HK-2 (cell line): Measurements from ENCODE around the gene PKM.
"Not testable (repeated sequence)": the region's sequence is repeated elsewhere in the genome, so short reads cannot be mapped to it uniquely, and the experiment has no call there.

ENCODE experiments used
- DNase-seq: peaks from one replicate; pipeline ENCODE4 v3.0.0-alpha.2; 2018; ENCODE audit not compliant: unreplicated experiment

The PKM gene

GRCh38 chr15:72176159-72176558 is 54.8 kb downstream of the PKM start:
- no peak for DNase-seq

- no peak for DNase-seq
Measured at GRCh38 chr15:72175186-72176044, 55.6 kb downstream of the PKM start.

- DNase-seq, result no peak
Measured at GRCh38 chr15:72174551-72175165, 56.3 kb downstream of the PKM start.

- DNase-seq, result no peak
Measured at GRCh38 chr15:72173864-72174550, 57.0 kb downstream of the PKM start.

GRCh38 chr15:72173401-72173800 is 57.6 kb downstream of the PKM start:
- DNase-seq, result no peak

- no peak for DNase-seq
Measured at GRCh38 chr15:72172796-72173195, 58.2 kb downstream of the PKM start.

GRCh38 chr15:72171978-72172377 is 59.0 kb downstream of the PKM start:
- DNase-seq, result not testable (repeated sequence)

GRCh38 chr15:72170691-72171090 is 60.3 kb downstream of the PKM start:
- no peak for DNase-seq

GRCh38 chr15:72169921-72170611 is 60.9 kb downstream of the PKM start:
- no peak for DNase-seq

- DNase-seq, result no peak
Measured at GRCh38 chr15:72169236-72169920, 61.6 kb downstream of the PKM start.

- DNase-seq, result no peak
Measured at GRCh38 chr15:72168808-72169190, 62.2 kb downstream of the PKM start.

GRCh38 chr15:72168131-72168807 is 62.7 kb downstream of the PKM start:
- no peak for DNase-seq

- no peak for DNase-seq
Measured at GRCh38 chr15:72167445-72167844, 63.5 kb downstream of the PKM start.

GRCh38 chr15:72166716-72167417 is 64.1 kb downstream of the PKM start:
- no peak for DNase-seq

GRCh38 chr15:72163719-72164118 is 67.3 kb downstream of the PKM start:
- DNase-seq, result no peak

GRCh38 chr15:72162569-72162968 is 68.4 kb downstream of the PKM start:
- DNase-seq, result no peak

GRCh38 chr15:72161361-72162132 is 69.4 kb downstream of the PKM start:
- DNase-seq, result no peak

GRCh38 chr15:72160696-72161245 is 70.2 kb downstream of the PKM start:
- no peak for DNase-seq

- DNase-seq, result no peak
Measured at GRCh38 chr15:72156928-72157327, 74.1 kb downstream of the PKM start.
